SH-SY5Y (cell line): ENCODE results near the gene SLC24A3.

Experiments
- GATA2 ChIP-seq: IDR thresholded peaks from 2 replicates; pipeline ENCODE4 v1.6.1; 2011; ENCODE audit warnings: mild to moderate bottlenecking, low read depth, low read length
- GATA3 ChIP-seq: IDR thresholded peaks from 2 replicates; pipeline ENCODE4 v1.6.1; 2011; ENCODE audit warnings: low read depth, mild to moderate bottlenecking, low read length, moderate library complexity

- TF ChIP-seq GATA2, result no peak
- no peak for TF ChIP-seq GATA3
Observed at GRCh38 chr20:19683822-19684221, 471.4 kb downstream of the SLC24A3 start.
